WTC11 (cell line): ENCODE measurements around the gene FAM193A. TPM values are rescaled to one million over a fixed set of nuclear protein-coding genes. Genes with fewer than 3 reads are reported as not detected.

ENCODE experiments used
- ATAC-seq: fragments of 200-7000 bp; cut with Tn5 transposase; 2 replicates; pipeline ENCODE4 v1.10.0; 2021; ENCODE audit warnings: mild to moderate bottlenecking, moderate library complexity
- Bru-seq: library from RNA; stranded (reverse); fragments of 400-500 nt; gene quantifications from one replicate; lab custom pipeline; 2021; lab: Mats Ljungman, UMichigan
- CTCF ChIA-PET: fragments of 300-600 bp; sonication (Branson Sonifier 250); formaldehyde crosslinking; loops from one replicate; lab custom pipeline; 2021; ENCODE audit warnings: antibody characterized with exemption; lab: Charles Lee
- POLR2A ChIA-PET: fragments of 350-600 bp; sonication (Branson Sonifier 250); formaldehyde crosslinking; loops from one replicate; lab custom pipeline; 2021; ENCODE audit warnings: antibody characterized with exemption; lab: Charles Lee
- DNase-seq: peaks from one replicate; pipeline ENCODE4 v3.0.0; 2021; ENCODE audit warnings: low spot score
- H3K27ac Mint-ChIP-seq: 2 replicates; pipeline ENCODE4 v1.8.0; 2021; ENCODE audit warnings: mixed read lengths
- H3K27me3 Mint-ChIP-seq: 2 replicates; pipeline ENCODE4 v1.8.0; 2021; ENCODE audit warnings: low read depth, mild to moderate bottlenecking, moderate library complexity, mixed read lengths
- H3K36me3 Mint-ChIP-seq: 2 replicates; pipeline ENCODE4 v1.8.0; 2021; ENCODE audit warnings: mixed read lengths
- H3K4me1 Mint-ChIP-seq: 2 replicates; pipeline ENCODE4 v1.8.0; 2022; ENCODE audit warnings: mixed read lengths
- H3K4me3 Mint-ChIP-seq: 2 replicates; pipeline ENCODE4 v1.8.0; 2021; ENCODE audit warnings: mild to moderate bottlenecking, moderate library complexity, mixed read lengths
- H3K9me3 Mint-ChIP-seq: 2 replicates; pipeline ENCODE4 v1.8.0; 2021; ENCODE audit warnings: mixed read lengths
- AR ChIP-seq: fragments of 250-450 bp; sonication (Bioruptor Pico); IDR thresholded peaks from 2 replicates; pipeline ENCODE4 v1.9.0; 2021; ENCODE audit warnings: mild to moderate bottlenecking
- CREM ChIP-seq: sonication (generic); formaldehyde crosslinking; IDR thresholded peaks from 2 replicates; pipeline ENCODE4 v1.8.1; 2022; ENCODE audit warnings: mild to moderate bottlenecking, missing genetic modification reagents, moderate library complexity
- E2F5 ChIP-seq: sonication (generic); formaldehyde crosslinking; IDR thresholded peaks from 2 replicates; pipeline ENCODE4 v1.8.1; 2022; ENCODE audit warnings: mild to moderate bottlenecking, moderate library complexity, missing genetic modification reagents
- ERG ChIP-seq: fragments of 250-450 bp; sonication (Bioruptor Pico); IDR thresholded peaks from 2 replicates; pipeline ENCODE4 v1.8.0; 2021; ENCODE audit warnings: mild to moderate bottlenecking
- FOXK1 ChIP-seq: sonication (generic); formaldehyde crosslinking; IDR thresholded peaks from 2 replicates; pipeline ENCODE4 v1.8.0; 2022; ENCODE audit warnings: mild to moderate bottlenecking, moderate library complexity, missing genetic modification reagents
- GABPB1 ChIP-seq: sonication (generic); formaldehyde crosslinking; IDR thresholded peaks from 2 replicates; pipeline ENCODE4 v1.8.1; 2023; ENCODE audit warnings: mild to moderate bottlenecking, missing genetic modification reagents
- GTF2I ChIP-seq: fragments of 250-450 bp; sonication (Bioruptor Pico); conservative IDR thresholded peaks from 2 replicates; pipeline ENCODE4 v1.4.0; 2021; ENCODE audit warnings: mild to moderate bottlenecking
- IRF1 ChIP-seq: sonication (generic); formaldehyde crosslinking; IDR thresholded peaks from 2 replicates; pipeline ENCODE4 v1.8.0; 2023; ENCODE audit warnings: missing genetic modification reagents
- IRF2 ChIP-seq: sonication (generic); formaldehyde crosslinking; IDR thresholded peaks from 2 replicates; pipeline ENCODE4 v1.8.0; 2022; ENCODE audit warnings: low read depth, missing genetic modification reagents, borderline replicate concordance
- MXD4 ChIP-seq: fragments of 250-450 bp; sonication (Bioruptor Pico); IDR thresholded peaks from 2 replicates; pipeline ENCODE4 v1.8.0; 2021; ENCODE audit warnings: mild to moderate bottlenecking, moderate library complexity, borderline replicate concordance
- NFYB ChIP-seq: sonication (generic); formaldehyde crosslinking; conservative IDR thresholded peaks from 2 replicates; pipeline ENCODE4 v1.8.0; 2022; ENCODE audit warnings: low read depth, missing genetic modification reagents
- NR3C1 ChIP-seq: sonication (generic); formaldehyde crosslinking; conservative IDR thresholded peaks from 2 replicates; pipeline ENCODE4 v1.8.1; 2023; ENCODE audit warnings: low read depth, mild to moderate bottlenecking, missing genetic modification reagents
- PREB ChIP-seq: sonication (generic); formaldehyde crosslinking; IDR thresholded peaks from 2 replicates; pipeline ENCODE4 v1.8.1; 2022; ENCODE audit warnings: mild to moderate bottlenecking, missing genetic modification reagents, moderate library complexity, borderline replicate concordance
- PRRX2 ChIP-seq: fragments of 250-450 bp; sonication (Bioruptor Pico); IDR thresholded peaks from 2 replicates; pipeline ENCODE4 v1.8.0; 2021; ENCODE audit warnings: mild to moderate bottlenecking
- SMAD3 ChIP-seq: sonication (generic); formaldehyde crosslinking; IDR thresholded peaks from 2 replicates; pipeline ENCODE4 v1.8.0; 2022; ENCODE audit warnings: missing genetic modification reagents, mild to moderate bottlenecking, borderline replicate concordance
- SOX15 ChIP-seq: fragments of 250-450 bp; sonication (Bioruptor Pico); IDR thresholded peaks from 2 replicates; pipeline ENCODE4 v1.9.0; 2021; ENCODE audit warnings: mild to moderate bottlenecking
- SP1 ChIP-seq: sonication (generic); formaldehyde crosslinking; conservative IDR thresholded peaks from 2 replicates; pipeline ENCODE4 v1.8.1; 2022; ENCODE audit warnings: missing genetic modification reagents
- STAT6 ChIP-seq: sonication (generic); formaldehyde crosslinking; conservative IDR thresholded peaks from 2 replicates; pipeline ENCODE4 v1.8.1; 2023; ENCODE audit warnings: mild to moderate bottlenecking, low read depth, missing genetic modification reagents, moderate library complexity
- TCF7 ChIP-seq: sonication (generic); formaldehyde crosslinking; IDR thresholded peaks from 2 replicates; pipeline ENCODE4 v1.8.0; 2022; ENCODE audit warnings: mild to moderate bottlenecking, low read depth, missing genetic modification reagents, moderate library complexity
- USF1 ChIP-seq: sonication (generic); formaldehyde crosslinking; IDR thresholded peaks from 2 replicates; pipeline ENCODE4 v1.8.0; 2022; ENCODE audit warnings: mild to moderate bottlenecking, missing genetic modification reagents
- USF2 ChIP-seq: sonication (generic); formaldehyde crosslinking; IDR thresholded peaks from 2 replicates; pipeline ENCODE4 v1.8.1; 2023; ENCODE audit warnings: mild to moderate bottlenecking, missing genetic modification reagents, moderate library complexity
- ZSCAN18 ChIP-seq: fragments of 250-450 bp; sonication (Bioruptor Pico); IDR thresholded peaks from 2 replicates; pipeline ENCODE4 v2.1.2; 2022; ENCODE audit warnings: mild to moderate bottlenecking, moderate library complexity
- long read RNA-seq, 3 experiments: library from RNA in 1 of 3; library from capped mRNA in 1 of 3; library from polyadenylated mRNA in 1 of 3; unstranded in 2 of 3; stranded (forward) in 1 of 3; transcript quantifications; one replicate each; pipeline ENCODE4 v2.0.0, GENCODE V29; 2021
- total RNA-seq: library from RNA; stranded (reverse); gene quantifications from 3 replicates; pipeline ENCODE4 v1.2.3, GENCODE V29; 2021

FAM193A gene
- total RNA-seq, result 24.4 to 28.1 TPM (median 24.6 TPM) in 3 replicates
- Bru-seq, nascent RNA, result percentile 68 among the genes with signal in this experiment
- long read RNA-seq, experiment 1, full-length matches to known transcripts, result 11 of 36 reads
- long read RNA-seq, experiment 1, partial matches to known transcripts, result 16 of 36 reads
- long read RNA-seq, experiment 1, other reads (novel, unspliced or antisense), result 9 of 36 reads
- long read RNA-seq, experiment 2, partial matches to known transcripts, result 18 of 28 reads
- long read RNA-seq, experiment 2, other reads (novel, unspliced or antisense), result 10 of 28 reads
- long read RNA-seq, experiment 3, partial matches to known transcripts, result 1 of 1 reads
- long read RNA-seq, experiment 3, other reads (novel, unspliced or antisense), result 0 of 1 reads

GRCh38 chr4:2536193-2537010, at the start of gene FAM193A:
Gene FAM193A, plus strand, starts transcription at chr4:2536647. Its CDS starts 269 bp downstream, at chr4:2536916.
- no peaks in the 10 kb centered on the region for H3K27me3 Mint-ChIP-seq
- peak; percentile 92 for ATAC-seq
- ChIA-PET POLR2A (interaction anchor here (0.7 to 1.6 kb wide), 5 partner anchors 49 to 143 kb away, joined by 3 to 9 read pairs (median 5); partner anchors contain the start of gene RNF4), CTCF (interaction anchor here (0.6 to 1.6 kb wide), 13 partner anchors 30 to 621 kb away, joined by 3 to 6 read pairs (median 3); partner anchors contain the start of genes CFAP99, GRK4 and NOP14)
- DNase-seq, result peak; percentile 100
- peak within 1 kb of the TSS; percentile 97 for H3K4me3 Mint-ChIP-seq
- no peaks in the 10 kb centered on the region for H3K9me3 Mint-ChIP-seq
- no peaks in the 10 kb centered on the region for H3K36me3 Mint-ChIP-seq
- H3K4me1 Mint-ChIP-seq, result peaks cover 11% of the 10 kb centered on the region
- H3K27ac Mint-ChIP-seq, result peak within 1 kb of the TSS; percentile 98
- no peak for TF ChIP-seq PREB (CRISPR knock-in tag)
- no peak for TF ChIP-seq NR3C1 (CRISPR knock-in tag)
- TF ChIP-seq PRRX2, result no peak
- no peak for TF ChIP-seq IRF2
- TF ChIP-seq NFYB (CRISPR knock-in tag), result no peak
- TF ChIP-seq CREM (CRISPR knock-in tag), result peak; percentile 83; the same call in 1 of the 2 replicates
- TF ChIP-seq GTF2I (CRISPR knock-in tag), result no peak
- no peak for TF ChIP-seq ZSCAN18 (CRISPR knock-in tag)
- TF ChIP-seq AR (CRISPR knock-in tag), result no peak
- TF ChIP-seq USF1 (CRISPR knock-in tag), result no peak
- TF ChIP-seq SP1 (CRISPR knock-in tag), result peak; percentile 94
- no peak for TF ChIP-seq IRF1
- peak; percentile 84 for TF ChIP-seq E2F5 (CRISPR knock-in tag)
- TF ChIP-seq SOX15, result no peak
- TF ChIP-seq SMAD3 (CRISPR knock-in tag), result no peak
- TF ChIP-seq FOXK1 (CRISPR knock-in tag), result peak; percentile 56; the same call in 1 of the 2 replicates
- no peak for TF ChIP-seq MXD4 (CRISPR knock-in tag)
- no peak for TF ChIP-seq USF2 (CRISPR knock-in tag)
- no peak for TF ChIP-seq TCF7 (CRISPR knock-in tag)
- TF ChIP-seq GABPB1 (CRISPR knock-in tag), result peak; percentile 47; the same call in 1 of the 2 replicates
- TF ChIP-seq STAT6, result no peak
- TF ChIP-seq ERG, result no peak
